Stimulated activated CD4-positive, alpha-beta T cell treated with anti-CD3 and anti-CD28 coated beads, Interleukin-4, amount 100 ng/mL, for 1 hour (primary cell): ENCODE data around the gene RND1.
A peak's percentile ranks its signal among the peaks of the same experiment; 100 is the strongest.
"Not testable (repeated sequence)": the region's sequence is repeated elsewhere in the genome, so short reads cannot be mapped to it uniquely, and the experiment has no call there.

Source experiments
- DNase-seq: peaks from one replicate; pipeline ENCODE4 v3.0.0-alpha.2; 2020

Gene RND1

DNA sequence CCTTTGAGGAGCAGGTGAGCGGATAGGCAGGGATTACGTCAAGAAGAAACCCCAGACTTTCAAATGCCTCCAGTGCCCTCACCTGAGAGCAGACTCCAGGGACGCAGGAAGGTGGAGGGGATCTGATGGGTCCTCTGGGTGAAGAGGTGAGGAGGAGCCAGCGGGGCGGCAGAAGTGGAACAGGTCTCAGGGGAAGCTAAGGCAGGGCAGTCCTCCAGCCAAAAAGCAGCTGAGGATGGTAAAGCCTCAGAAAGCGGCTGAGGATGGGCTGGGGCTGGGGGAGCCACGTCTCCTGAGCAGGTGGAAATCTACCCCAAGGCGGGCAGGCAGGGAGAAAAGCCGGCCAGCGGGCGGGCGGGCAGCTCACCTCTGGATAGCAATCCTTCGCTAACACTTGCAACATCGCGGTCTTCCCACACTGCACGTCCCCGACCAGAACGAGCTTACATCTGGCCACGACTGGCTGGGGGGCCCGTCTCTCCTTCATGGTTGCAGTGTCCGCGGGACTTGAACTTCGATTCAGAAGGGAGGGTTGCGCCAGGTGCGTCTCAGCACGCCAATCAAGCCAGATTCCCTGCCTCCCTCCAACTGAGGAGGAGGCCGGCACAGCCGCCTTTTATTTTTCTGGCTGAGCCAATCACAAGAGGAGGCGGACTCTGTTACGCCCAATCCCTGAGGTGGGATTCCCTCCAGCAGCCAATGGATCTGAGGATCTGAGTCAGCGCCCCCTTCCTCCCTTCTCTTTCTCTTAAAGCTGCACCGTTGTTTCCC is at the start of gene RND1:
RND1 (minus strand) TSS at position 590 of the 771 bp plus-strand sequence; CDS start at position 487, 103 bp downstream.
- DNase-seq = peak; percentile 74

DNA sequence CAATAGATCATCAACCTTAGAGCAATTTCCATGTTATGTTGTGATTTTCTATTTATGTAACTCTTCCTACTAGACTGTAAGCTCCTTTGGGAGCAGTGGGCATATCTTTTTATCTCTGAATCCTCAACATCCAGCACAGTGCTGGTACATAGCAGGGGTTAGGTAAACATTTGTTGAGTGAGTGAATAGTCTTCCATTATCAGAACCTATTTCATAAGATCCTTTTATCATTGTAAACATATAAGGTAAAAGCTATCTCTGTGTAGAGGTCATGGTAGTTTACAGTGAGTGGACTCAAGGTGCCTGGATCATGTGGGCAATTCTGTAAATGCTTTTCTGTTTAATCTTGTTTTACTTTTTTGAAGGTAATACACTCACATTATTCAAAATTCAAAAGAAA is 44.5 kb upstream of the RND1 start:
- no peak for DNase-seq

DNA sequence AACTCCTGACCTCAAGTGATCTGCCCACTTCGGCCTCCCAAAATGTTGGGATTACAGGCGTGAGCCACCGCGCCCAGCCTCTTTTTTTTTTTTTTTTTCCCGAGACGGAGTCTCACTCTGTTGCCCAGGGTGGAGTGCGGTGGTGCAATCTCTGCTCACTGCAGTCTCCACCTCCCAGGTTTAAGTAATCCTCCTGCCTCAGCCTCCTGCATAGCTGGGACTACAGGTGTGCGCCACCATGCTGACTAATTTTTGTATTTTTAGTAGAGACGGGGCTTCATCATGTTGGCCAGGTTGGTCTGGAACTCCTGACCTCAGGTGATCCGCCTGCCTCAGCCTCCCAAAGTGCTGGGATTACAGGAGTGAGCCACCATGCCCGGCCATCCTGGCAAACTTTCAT is 44.0 kb upstream of the RND1 start:
- DNase-seq = not testable (repeated sequence)

DNA sequence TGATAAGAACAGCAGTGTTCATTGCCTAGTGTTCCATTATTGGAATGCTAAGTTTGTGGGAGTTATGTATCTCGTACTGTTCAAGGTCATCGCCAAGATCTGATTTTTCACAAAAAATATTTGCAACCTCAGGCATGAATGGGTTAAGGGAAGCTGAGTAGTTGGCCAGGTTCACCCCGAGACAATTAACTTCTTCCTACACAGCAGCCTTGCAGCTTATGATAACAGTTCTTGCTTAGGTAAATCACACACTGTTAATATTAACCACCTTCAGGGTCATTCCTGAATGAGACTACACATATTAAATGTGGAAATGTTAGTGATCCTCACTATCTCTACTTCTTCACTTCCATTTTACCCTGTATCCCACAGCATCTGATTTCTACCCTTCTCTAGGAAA is 41.6 kb upstream of the RND1 start:
- DNase-seq = no peak

DNA sequence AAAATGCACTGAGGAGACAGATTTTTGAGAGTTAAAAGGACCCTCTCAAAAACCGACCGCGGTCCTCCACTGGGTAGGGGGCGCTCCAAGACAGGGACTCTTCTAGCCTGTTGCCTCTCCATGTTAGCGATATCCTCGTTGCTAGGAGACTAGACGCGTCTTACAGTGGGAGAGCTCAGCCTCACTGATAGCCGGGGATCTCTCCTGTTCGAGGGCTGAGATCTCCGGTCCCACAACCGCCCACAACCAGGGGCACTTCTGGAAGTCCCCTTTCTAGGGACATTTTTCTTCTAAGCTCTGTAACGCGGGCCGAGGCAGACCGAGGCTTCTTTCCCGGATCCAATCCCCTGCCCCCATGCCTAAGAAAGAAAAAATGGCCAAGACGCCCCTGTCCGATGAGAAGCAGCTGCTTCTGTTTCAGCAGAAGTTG is 38.3 kb upstream of the RND1 start:
- DNase-seq = peak; percentile 83

DNA sequence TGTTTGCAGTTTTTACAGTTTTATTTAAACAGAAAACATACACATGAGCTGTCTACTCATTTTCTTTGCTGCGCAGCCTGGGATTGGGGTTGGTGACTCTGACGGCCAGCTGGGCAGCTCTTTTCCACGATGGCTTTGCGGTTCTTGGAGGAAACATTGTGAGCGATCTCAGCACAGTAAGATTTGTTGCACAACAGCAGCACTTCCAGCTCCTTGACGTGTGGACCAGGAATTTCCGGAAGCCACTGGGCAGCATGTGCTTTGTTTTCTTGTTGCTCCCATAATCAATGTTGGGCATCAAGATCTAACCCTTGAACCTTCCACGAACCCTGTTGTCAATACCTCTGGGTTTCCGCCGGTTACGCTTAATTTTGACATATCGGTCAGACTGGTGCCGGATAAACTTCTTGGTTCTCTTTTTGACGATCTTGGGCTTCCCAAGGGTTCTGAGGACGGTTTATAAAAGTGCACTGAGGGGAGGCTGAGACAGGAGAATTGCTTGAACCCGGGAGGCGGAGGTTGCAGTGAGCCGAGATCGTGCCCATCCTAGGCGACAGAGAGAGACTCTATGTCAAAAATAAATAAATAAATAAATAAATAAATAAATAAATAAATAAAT is 37.8 kb upstream of the RND1 start:
- DNase-seq = no peak

DNA sequence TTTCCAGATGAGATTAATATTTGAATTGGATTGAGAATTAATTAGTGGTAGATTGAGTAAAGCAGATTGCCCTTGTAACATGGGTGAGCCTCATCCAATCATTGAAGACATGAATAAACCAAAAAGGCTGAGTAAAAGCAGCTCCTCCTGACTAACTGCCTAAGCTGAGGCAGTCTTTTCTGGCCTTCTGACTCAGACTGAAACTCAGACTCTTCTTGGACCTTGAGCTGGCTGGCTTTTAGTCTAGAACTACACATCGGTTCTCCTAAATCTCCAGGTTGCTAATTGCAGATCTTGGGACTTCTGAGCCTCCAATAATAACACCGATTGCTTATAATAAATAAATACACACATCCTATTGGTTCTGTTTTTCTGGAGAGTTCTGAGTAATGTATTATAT is 35.6 kb upstream of the RND1 start:
- DNase-seq = no peak

DNA sequence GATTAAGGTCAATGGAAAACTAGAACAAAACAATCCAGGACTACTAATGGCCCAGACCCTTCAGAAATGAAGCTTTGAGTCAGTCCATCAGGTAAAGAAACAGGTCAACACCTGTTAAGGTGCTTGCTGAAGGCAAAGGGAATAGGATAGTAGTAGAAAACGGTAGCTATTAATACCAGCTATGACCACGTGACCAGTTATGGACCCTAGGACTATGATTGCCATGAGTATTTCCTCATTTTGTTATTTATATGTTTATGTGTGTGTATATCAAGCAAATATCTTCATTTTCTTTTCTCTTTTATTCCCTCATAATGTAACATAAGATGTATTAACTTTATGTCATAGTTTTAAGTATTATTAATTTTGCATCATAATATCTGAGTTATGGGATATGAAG is 34.0 kb upstream of the RND1 start:
- DNase-seq = no peak

DNA sequence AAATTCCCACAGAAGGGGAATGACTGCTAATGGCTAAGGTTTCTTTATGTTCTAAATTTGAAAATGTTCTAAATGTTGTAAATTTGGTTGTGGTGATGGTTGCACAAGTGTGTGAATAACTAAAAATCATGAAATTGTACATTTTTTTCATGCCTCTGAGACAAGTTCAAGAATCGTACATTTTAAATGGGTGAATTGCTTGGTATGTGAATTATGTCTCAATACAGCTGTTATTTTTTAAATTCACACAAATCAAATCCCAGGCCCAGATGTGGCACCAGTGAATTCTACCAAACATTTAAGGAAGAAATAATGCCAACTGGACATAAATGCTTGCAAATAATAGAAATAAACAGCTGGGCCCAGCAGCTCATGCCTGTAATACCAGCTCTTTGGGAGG is 28.6 kb upstream of the RND1 start:
- DNase-seq = no peak

DNA sequence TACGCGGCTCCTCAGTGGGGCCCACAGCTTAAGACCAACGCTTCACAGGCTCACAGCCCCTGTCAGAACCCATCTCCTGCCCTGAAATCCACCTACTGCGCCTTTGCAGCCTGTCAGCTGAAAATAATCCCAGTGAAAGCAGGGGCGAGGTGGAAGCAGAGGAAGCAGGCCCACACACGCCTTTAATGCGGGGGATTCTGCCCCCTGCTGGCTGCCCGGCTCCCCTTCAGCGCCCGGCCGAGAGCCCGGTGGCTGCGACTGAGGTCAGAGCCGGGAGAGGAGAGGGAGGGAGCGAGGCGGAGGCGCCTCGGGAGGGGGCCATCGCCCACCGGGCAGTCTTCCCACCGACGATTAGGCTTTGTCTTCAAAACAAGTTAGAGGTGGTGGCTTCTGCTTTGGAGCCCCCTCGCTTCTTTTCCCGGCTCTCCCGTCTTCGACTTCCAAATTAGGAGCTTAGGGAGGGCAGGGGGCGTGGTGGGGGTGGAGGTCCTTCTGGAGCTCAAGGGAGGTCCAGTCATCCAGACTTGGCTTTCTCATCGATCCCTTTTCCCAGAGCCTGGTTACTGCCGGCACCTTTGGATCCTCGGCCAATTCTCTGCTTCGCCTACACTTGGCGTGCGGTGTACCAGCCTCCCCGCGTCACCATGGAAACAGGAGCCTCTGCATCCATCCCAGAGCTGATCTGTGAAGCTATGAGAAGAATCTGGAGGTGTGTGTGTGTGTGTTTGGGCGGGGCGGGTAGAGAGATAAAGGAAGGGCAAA is 25.2 kb upstream of the RND1 start:
- DNase-seq = peak; percentile 76

DNA sequence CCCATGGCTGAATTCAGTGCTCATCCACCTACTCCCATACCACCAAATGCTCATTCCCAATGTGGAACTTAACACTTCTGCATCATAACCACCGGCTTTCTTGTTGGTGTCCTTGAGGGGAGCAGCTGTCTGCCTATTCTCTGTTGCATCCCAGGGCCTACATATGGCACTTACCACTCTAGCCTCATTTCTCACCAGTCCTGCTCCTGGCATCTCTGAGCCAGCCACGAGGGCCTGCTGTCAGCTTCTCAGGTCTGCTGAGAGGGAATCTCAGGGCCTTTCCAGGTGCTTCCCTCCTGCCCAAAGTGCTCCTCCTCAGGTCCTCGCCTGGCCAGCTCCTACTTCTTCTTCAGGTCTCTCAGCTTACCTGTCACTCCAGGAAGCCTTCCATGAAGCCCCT is 24.0 kb upstream of the RND1 start:
- DNase-seq = no peak

DNA sequence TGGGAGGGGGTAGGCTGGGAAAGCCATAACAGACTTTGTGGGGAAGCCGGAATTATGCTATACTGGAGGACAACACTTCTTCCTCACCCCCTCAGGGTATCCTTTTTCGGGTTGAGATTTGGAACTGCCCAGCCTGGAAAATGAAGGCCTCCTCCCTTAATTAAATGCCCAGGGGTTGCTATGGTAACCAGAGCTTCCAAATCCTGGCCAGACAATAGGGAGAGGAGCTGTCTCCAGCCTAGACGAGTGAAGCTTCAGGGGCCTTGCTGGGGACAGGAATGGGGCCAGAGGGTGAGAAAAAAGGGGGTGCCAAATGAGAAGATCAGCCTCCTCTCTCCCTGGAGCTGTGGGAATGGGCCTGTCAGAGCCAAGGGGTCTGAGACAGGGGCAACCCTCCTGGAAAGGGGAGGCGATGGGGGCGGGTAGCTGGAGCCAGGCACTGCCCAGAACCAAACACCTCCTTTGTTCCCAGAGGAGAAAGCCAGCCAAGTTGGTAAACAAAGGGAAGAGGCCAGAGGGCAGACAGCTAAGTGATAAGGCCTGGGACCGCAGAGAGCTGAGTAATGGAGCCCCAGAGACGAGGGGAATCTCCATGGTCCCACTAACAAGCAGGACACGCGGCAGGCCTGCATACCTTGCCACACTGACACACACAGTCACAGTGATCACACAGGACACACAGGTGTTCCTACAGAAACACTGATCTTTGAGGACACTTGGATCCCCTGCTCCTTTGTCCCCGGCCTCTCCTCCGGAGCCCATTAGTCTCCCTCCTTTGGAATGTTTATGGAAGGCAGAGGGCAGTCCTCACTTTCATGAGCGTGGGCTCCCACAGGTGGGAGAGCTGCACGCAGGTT is 17.9 kb upstream of the RND1 start:
- DNase-seq = no peak

DNA sequence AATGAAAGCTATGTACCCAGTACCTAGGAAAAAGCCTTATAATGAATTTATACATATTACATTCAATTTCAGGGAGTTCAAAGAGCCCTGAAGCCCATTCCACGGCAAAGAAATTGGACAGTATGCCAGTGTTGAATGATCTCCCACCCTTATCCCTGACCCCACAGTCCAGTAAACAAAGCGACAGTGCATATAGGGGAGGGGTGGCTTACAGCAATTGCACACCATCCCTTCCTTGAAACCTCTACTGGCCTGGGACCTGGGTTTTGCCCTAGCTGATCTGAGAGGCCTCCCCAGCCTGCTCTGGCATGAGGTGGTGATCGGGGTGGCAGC is 17.3 kb upstream of the RND1 start:
- DNase-seq = no peak

DNA sequence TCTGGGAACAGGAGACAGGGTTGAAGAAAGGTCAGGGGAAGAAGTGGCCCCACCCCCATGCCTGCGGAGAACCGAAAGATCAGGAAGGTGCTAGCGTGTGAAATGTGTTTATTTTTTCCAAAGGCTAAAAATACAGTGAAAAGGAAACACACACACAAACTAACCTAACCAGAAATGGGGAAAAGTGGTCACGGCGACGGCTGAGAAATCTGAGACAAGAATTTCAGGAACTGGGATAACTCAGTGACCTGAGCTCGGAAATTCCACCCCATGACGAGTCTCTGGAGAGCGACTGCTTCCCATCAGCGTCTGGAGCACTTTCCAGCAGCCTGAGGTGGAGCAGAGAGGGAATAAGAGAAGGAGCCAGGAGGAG is 16.6 kb upstream of the RND1 start:
- no peak for DNase-seq

DNA sequence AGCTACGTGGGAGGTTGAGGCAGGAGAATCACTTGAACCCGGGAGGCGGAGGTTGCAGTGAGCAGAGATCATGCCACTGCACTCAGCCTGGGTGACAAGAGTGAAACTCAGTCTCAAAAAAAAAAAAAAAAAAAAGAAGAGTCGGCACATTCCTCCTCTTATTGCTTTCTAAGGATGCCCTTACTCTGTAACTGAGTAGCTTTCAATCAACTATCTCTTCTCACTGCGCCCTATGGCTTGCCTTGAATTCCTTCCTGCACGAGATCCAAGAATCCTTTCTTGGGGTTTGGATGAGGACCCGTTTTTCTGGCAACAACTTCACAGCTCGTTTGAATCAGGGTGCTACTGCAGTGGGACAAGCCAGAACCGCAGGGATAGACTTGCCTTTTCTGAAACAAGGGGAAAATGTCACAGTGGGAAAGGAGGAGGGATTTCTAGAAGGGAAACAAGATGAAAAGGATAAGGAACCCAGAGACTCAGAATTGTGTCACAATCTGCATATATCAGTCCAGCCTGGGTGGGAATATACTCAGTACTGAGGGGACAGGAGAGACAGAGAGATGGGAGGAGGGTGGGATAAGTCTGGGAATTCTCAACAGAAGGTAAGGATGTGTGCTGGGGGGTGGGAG is 16.1 kb upstream of the RND1 start:
- DNase-seq = no peak

DNA sequence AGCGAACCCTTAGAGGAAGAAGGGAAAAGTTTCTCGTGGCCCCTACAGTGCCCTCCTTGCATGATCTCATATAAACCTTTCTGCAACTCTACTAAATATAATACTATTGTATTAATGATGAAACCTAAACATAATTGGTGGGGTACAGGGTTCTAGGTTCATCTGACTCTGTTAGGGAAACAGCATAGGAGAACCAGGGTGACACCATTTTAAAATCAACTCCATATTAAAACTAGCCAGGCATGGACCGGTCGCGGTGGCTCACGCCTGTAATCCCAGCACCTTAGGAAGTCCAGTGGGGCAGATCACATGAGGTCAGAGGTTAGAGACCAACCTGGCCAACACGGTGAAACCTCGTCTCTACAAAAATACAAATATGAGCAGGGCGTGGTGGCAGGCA is 15.0 kb upstream of the RND1 start:
- DNase-seq = no peak

DNA sequence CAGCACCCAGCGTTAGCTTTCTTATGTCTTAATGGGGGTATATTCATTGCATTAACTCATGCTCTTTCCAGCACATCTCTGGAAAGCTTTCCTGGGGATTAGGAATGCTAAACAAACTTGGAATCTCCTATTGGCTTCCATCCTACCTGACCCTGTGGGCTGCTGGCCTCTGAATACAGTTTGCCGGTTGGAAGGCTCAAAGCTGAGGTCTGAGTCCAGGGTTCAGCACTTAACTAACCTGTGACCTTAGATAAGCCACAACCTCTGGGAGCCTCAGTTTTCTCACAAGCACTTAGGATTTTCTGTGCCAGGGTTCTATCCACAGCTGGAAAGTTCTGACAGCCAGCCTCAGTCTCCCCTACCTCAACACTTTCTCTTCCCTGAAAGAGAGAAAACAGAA is 12.9 kb upstream of the RND1 start:
- DNase-seq = no peak

DNA sequence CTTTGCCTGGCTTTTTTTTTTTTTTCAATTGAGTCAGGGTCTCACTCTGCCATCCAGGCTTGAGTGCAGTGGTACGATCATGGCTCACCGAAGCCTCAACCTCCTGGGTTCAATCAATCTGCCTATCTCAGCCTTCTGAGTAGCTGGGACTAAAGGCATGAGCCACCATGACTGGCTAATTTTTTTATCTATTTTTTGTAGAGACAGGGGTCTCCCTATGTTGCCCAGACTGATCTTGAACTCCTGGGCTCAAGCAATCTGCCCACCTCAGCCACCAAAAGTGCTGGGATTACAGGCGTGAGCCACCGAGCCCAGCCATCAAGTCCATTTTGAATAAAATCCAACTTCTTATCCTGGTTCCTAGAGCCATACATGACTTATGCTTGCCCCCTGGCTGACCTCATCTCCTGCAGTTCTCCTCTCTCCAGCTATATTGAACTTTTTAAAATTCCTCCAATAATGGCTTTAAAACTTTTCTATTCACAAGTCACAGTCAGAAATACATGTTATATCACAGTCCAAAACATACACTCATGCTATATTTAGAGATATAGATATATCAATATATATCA is 10.4 kb upstream of the RND1 start:
- no peak for DNase-seq

DNA sequence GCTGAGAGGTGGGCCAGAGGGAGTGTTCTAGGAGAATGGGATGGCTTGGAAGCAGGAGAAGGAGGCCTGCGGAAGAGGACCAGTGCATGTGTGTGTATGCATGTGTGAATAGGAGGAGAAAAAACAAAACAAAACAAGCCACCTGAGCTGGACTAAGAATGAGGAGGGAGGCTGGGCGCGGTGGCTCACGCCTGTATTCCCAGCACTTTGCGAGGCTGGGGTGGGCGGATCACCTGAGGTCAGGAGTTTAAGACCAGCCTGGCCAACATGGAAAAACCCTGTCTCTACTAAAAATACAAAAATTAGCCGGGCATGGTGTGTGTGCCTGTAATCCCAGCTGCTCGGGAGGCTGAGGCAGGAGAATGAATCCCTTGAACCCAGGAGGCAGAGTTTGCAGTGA is 7.9 kb upstream of the RND1 start:
- DNase-seq = not testable (repeated sequence)

DNA sequence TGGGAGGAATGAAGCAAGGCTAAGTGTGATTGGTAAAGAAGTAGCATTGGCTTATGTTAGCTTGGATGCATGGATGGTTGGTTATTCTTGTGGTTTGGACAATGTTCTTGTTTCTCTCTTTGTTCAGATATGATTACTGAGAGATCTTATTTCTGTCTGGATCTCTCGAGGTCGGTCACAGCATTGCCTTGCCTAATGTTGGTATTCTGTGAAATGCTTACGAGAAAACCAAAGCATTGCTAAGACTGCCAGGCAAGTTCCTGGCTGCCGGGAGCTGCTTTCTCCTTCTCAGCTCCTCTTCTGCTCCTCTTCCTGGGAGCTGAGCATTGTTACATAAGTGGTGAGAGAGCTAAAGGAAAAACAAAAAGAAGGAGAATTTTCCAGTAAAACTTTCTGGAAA is 7.4 kb upstream of the RND1 start:
- DNase-seq = no peak

DNA sequence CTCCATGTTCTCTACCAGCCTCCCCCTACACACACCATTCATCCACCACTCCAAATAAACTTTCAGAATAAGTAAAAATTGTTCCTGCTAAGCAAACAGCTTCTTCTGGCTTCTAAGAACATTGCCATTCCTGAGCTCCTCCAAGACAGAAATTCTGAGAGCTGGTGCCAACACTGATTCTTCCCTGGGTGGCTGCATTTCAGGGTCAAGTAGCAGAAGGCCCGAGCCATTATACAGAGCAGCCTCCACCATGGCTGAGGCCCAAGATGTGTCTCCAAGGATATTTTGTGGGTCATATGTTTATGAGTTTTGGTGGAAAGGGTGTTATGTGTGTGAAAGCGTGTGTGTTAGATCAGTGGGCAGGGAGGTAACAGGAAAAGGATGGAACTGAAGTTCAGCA is 3.5 kb upstream of the RND1 start:
- DNase-seq = no peak

DNA sequence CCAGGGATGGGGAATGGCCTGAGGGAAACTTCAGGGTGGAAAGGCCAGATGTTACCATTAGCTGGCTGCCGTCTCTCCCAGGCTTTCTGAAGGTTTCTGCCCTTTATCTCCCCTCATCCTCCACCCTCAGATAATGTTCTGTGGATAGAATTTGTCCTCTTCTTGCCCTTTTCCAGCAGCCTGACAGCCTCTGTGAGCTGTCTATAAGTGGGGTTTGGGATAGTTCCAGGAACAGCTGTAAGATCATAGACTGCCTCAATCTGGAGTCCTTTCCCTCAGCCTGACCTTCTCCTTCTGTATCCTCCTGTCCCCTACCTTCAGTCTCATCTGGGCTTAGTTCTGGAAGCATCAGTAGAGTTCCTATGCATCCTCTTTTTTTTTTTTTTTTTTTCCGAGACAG is 2.8 kb upstream of the RND1 start:
- DNase-seq = no peak
